Bronchial epithelial cell (primary cell): ENCODE measurements around the gene HDDC3. TPM values are rescaled to one million over a fixed set of nuclear protein-coding genes. Genes with fewer than 3 reads are reported as not detected.

ENCODE experiments used
- DNase-seq: peaks from one replicate; pipeline ENCODE4 v3.0.0-alpha.2; 2010; ENCODE audit warnings: low read depth
- FAIRE-seq: peaks from 2 replicates; lab custom pipeline; 2011; peaks lifted over from hg19 to GRCh38; lab: Jason Lieb, UNC
- H3K27me3 ChIP-seq: 2 replicates; pipeline ENCODE4 v1.5.1; 2011; ENCODE audit warnings: low read length; ENCODE audit not compliant: control insufficient read depth, insufficient read depth
- H3K36me3 ChIP-seq: 2 replicates; pipeline ENCODE4 v1.5.1; 2011; ENCODE audit warnings: low read length; ENCODE audit not compliant: control insufficient read depth, insufficient read depth
- H3K4me3 ChIP-seq: 2 replicates; pipeline ENCODE4 v1.5.1; 2011; ENCODE audit warnings: mild to moderate bottlenecking, low read depth, low read length, control low read depth
- CTCF ChIP-seq: IDR thresholded peaks from 2 replicates; pipeline ENCODE4 v1.5.1; 2011; ENCODE audit warnings: mild to moderate bottlenecking, moderate library complexity, low read length, control low read depth, inconsistent platforms; ENCODE audit not compliant: insufficient read depth, severe bottlenecking
- total RNA-seq: library from RNA; depleted of rRNA; stranded (reverse); fragments of >200 nt; gene quantifications from 2 replicates; pipeline ENCODE4 v1.2.1, GENCODE V29; 2014

Gene HDDC3
- total RNA-seq, 1 donor from 2014 or later: 37.6 TPM

- Histone ChIP-seq H3K4me3 (no peak overlapping the region), H3K36me3 (peaks cover 8% of the 10 kb centered on the region), H3K27me3 (no peaks in the 10 kb centered on the region)
- no peak for TF ChIP-seq CTCF
- DNase-seq (no peak), FAIRE-seq (no peak)
Observed at GRCh38 chr15:90972133-90972532, 39.8 kb upstream of the HDDC3 start.

GRCh38 chr15:90970274-90970673, 37.9 kb upstream of the HDDC3 start:
- DNase-seq: no peak
- Histone ChIP-seq H3K36me3 (peaks cover 8% of the 10 kb centered on the region), H3K27me3 (no peaks in the 10 kb centered on the region), H3K4me3 (no peak overlapping the region)
- FAIRE-seq: no peak
- TF ChIP-seq CTCF: no peak

- peaks cover 6% of the 10 kb centered on the region for H3K36me3 ChIP-seq
- no peak overlapping the region for H3K4me3 ChIP-seq
- FAIRE-seq: no peak
- no peak for DNase-seq
- no peak for TF ChIP-seq CTCF
- no peaks in the 10 kb centered on the region for H3K27me3 ChIP-seq
Observed at GRCh38 chr15:90968434-90968833, 36.1 kb upstream of the HDDC3 start.

GRCh38 chr15:90967206-90967605, 34.9 kb upstream of the HDDC3 start:
- H3K36me3 ChIP-seq: peaks cover 6% of the 10 kb centered on the region
- FAIRE-seq (no peak), DNase-seq (peak; percentile 82)
- H3K4me3 ChIP-seq: no peak overlapping the region
- H3K27me3 ChIP-seq: no peaks in the 10 kb centered on the region
- TF ChIP-seq CTCF: no peak

- DNase-seq (no peak), FAIRE-seq (no peak)
- no peak overlapping the region for H3K4me3 ChIP-seq
- peaks cover 6% of the 10 kb centered on the region for H3K36me3 ChIP-seq
- H3K27me3 ChIP-seq: no peaks in the 10 kb centered on the region
- no peak for TF ChIP-seq CTCF
Observed at GRCh38 chr15:90966262-90966661, 33.9 kb upstream of the HDDC3 start.

GRCh38 chr15:90962021-90962420, 29.7 kb upstream of the HDDC3 start:
- no peak for DNase-seq
- H3K27me3 ChIP-seq: no peaks in the 10 kb centered on the region
- H3K36me3 ChIP-seq: peaks cover 9% of the 10 kb centered on the region
- no peak for FAIRE-seq
- no peak overlapping the region for H3K4me3 ChIP-seq
- TF ChIP-seq CTCF: no peak
